HG02943 (cell line): Measurements from ENCODE around the gene MAPK8IP1.

ENCODE experiments used
- ATAC-seq: cut with Tn5 transposase; IDR thresholded peaks from one replicate; pipeline ENCODE4 v1.9.1; 2021; ENCODE audit warnings: mild to moderate bottlenecking, low read depth, moderate library complexity; ENCODE audit not compliant: unreplicated experiment

Gene MAPK8IP1

GRCh38 chr11:45906965-45907611 is 21.6 kb downstream of the MAPK8IP1 start, which contains the start of gene FREY1:
FREY1 (minus strand) TSS chr11:45907271; CDS start chr11:45907245, 26 bp downstream.
- no peak for ATAC-seq

- no peak for ATAC-seq
These were observed 22.5 kb downstream of the MAPK8IP1 start for GRCh38 chr11:45907911-45908370.

GRCh38 chr11:45909594-45910475 is 24.4 kb downstream of the MAPK8IP1 start:
- no peak for ATAC-seq

- ATAC-seq: no peak
These were observed 25.2 kb downstream of the MAPK8IP1 start for GRCh38 chr11:45910623-45911022.

- ATAC-seq: no peak
These were observed 28.1 kb downstream of the MAPK8IP1 start for GRCh38 chr11:45913514-45913913.

- ATAC-seq: no peak
These were observed 28.6 kb downstream of the MAPK8IP1 start for GRCh38 chr11:45913942-45914635.

- ATAC-seq: no peak
These were observed 30.0 kb downstream of the MAPK8IP1 start for GRCh38 chr11:45915446-45915845.

GRCh38 chr11:45917286-45917622 is 31.8 kb downstream of the MAPK8IP1 start:
- ATAC-seq: no peak

- peak; percentile 80 for ATAC-seq
These were observed 32.3 kb downstream of the MAPK8IP1 start, which contains the start of gene PEX16 for GRCh38 chr11:45917623-45918330. PEX16 (minus strand) TSS chr11:45917877; CDS start chr11:45917811, 66 bp downstream.

- peak; percentile 49 for ATAC-seq
These were observed 33.0 kb downstream of the MAPK8IP1 start for GRCh38 chr11:45918331-45918941.

GRCh38 chr11:45918962-45919675 is 33.7 kb downstream of the MAPK8IP1 start:
- no peak for ATAC-seq

GRCh38 chr11:45919806-45920530 is 34.5 kb downstream of the MAPK8IP1 start:
- no peak for ATAC-seq

GRCh38 chr11:45920531-45921477 is 35.4 kb downstream of the MAPK8IP1 start:
- no peak for ATAC-seq

- no peak for ATAC-seq
These were observed 36.3 kb downstream of the MAPK8IP1 start for GRCh38 chr11:45921561-45922424.

GRCh38 chr11:45922425-45923082 is 37.1 kb downstream of the MAPK8IP1 start, which contains the start of gene LARGE2:
LARGE2 (plus strand) TSS chr11:45922656; CDS start chr11:45922883, 227 bp downstream.
- no peak for ATAC-seq
